T-helper 2 cell treated with Interferon-gamma antibody and Interleukin-4, amounts not matched to agents 5 μg/mL and 100 μg/mL, for 36 hours (primary cell): ENCODE results near the gene GDF15.
A peak's percentile ranks its signal among the peaks of the same experiment; 100 is the strongest.

ENCODE experiments used
- DNase-seq: peaks from one replicate; pipeline ENCODE4 v3.0.0; 2021; ENCODE audit warnings: low spot score
- H3K27ac Mint-ChIP-seq: one replicate; pipeline ENCODE4 v1.8.0; 2021; ENCODE audit warnings: mild to moderate bottlenecking, mixed read lengths
- H3K27me3 Mint-ChIP-seq: one replicate; pipeline ENCODE4 v1.8.0; 2021; ENCODE audit warnings: low read depth, mixed read lengths
- H3K36me3 Mint-ChIP-seq: one replicate; pipeline ENCODE4 v1.8.0; 2021; ENCODE audit warnings: low read depth, mixed read lengths
- H3K4me1 Mint-ChIP-seq: one replicate; pipeline ENCODE4 v1.8.0; 2021; ENCODE audit warnings: low read depth, mixed read lengths
- H3K4me3 Mint-ChIP-seq: one replicate; pipeline ENCODE4 v1.8.0; 2022; ENCODE audit warnings: mild to moderate bottlenecking, moderate library complexity, mixed read lengths
- H3K9me3 Mint-ChIP-seq: one replicate; pipeline ENCODE4 v1.8.0; 2021; ENCODE audit warnings: mixed read lengths

Gene GDF15

GRCh38 chr19:18414504-18415177 is 28.7 kb downstream of the GDF15 start:
- Mint-ChIP-seq H3K27me3 (no peaks in the 10 kb centered on the region), H3K9me3 (no peaks in the 10 kb centered on the region), H3K4me1 (peaks cover 43% of the 10 kb centered on the region), H3K36me3 (no peaks in the 10 kb centered on the region), H3K4me3 (peak overlapping the region; percentile 36), H3K27ac (peak overlapping the region; percentile 82)
- no peak for DNase-seq

- Mint-ChIP-seq H3K36me3 (peaks cover 2% of the 10 kb centered on the region), H3K4me3 (peak overlapping the region; percentile 73), H3K9me3 (no peaks in the 10 kb centered on the region), H3K27ac (peak overlapping the region; percentile 82), H3K27me3 (no peaks in the 10 kb centered on the region), H3K4me1 (peaks cover 45% of the 10 kb centered on the region)
- DNase-seq: no peak
Measured at GRCh38 chr19:18415178-18415867, 29.4 kb downstream of the GDF15 start.

GRCh38 chr19:18416778-18417249 is 30.9 kb downstream of the GDF15 start:
- Mint-ChIP-seq H3K27me3 (no peaks in the 10 kb centered on the region), H3K27ac (peak overlapping the region; percentile 92), H3K9me3 (no peaks in the 10 kb centered on the region), H3K4me1 (peaks cover 52% of the 10 kb centered on the region), H3K4me3 (peak overlapping the region; percentile 83), H3K36me3 (peaks cover 3% of the 10 kb centered on the region)
- DNase-seq: peak; percentile 65

GRCh38 chr19:18417250-18418028 is 31.5 kb downstream of the GDF15 start:
- H3K9me3 Mint-ChIP-seq: no peaks in the 10 kb centered on the region
- peak overlapping the region; percentile 92 for H3K27ac Mint-ChIP-seq
- peaks cover 57% of the 10 kb centered on the region for H3K4me1 Mint-ChIP-seq
- no peaks in the 10 kb centered on the region for H3K27me3 Mint-ChIP-seq
- H3K4me3 Mint-ChIP-seq: peak overlapping the region; percentile 83
- peak; percentile 61 for DNase-seq
- peaks cover 4% of the 10 kb centered on the region for H3K36me3 Mint-ChIP-seq

- Mint-ChIP-seq H3K4me3 (peak overlapping the region; percentile 81), H3K36me3 (peaks cover 10% of the 10 kb centered on the region), H3K27ac (peak overlapping the region; percentile 88), H3K4me1 (peaks cover 63% of the 10 kb centered on the region), H3K27me3 (no peaks in the 10 kb centered on the region), H3K9me3 (no peaks in the 10 kb centered on the region)
- DNase-seq: no peak
Measured at GRCh38 chr19:18418029-18418482, 32.1 kb downstream of the GDF15 start.

- no peak for DNase-seq
- Mint-ChIP-seq H3K36me3 (peaks cover 12% of the 10 kb centered on the region), H3K9me3 (no peaks in the 10 kb centered on the region), H3K4me3 (peak overlapping the region; percentile 81), H3K4me1 (peaks cover 66% of the 10 kb centered on the region), H3K27me3 (no peaks in the 10 kb centered on the region), H3K27ac (peak overlapping the region; percentile 88)
Measured at GRCh38 chr19:18418483-18419194, 32.7 kb downstream of the GDF15 start.

- Mint-ChIP-seq H3K36me3 (peaks cover 12% of the 10 kb centered on the region), H3K27me3 (no peaks in the 10 kb centered on the region), H3K4me1 (peaks cover 66% of the 10 kb centered on the region), H3K27ac (peak within 1 kb of the TSS; percentile 94), H3K4me3 (peak within 1 kb of the TSS; percentile 98), H3K9me3 (no peaks in the 10 kb centered on the region)
- peak; percentile 84 for DNase-seq
Measured at GRCh38 chr19:18419195-18419698, 33.3 kb downstream of the GDF15 start, which contains the start of gene SSBP4. SSBP4 (plus strand) TSS chr19:18419398; CDS start chr19:18419649, 251 bp downstream.

- DNase-seq: peak; percentile 38
- Mint-ChIP-seq H3K36me3 (peaks cover 12% of the 10 kb centered on the region), H3K27me3 (no peaks in the 10 kb centered on the region), H3K4me1 (peaks cover 64% of the 10 kb centered on the region), H3K27ac (peak overlapping the region; percentile 94), H3K9me3 (no peaks in the 10 kb centered on the region), H3K4me3 (peak overlapping the region; percentile 98)
Measured at GRCh38 chr19:18419699-18420460, 33.9 kb downstream of the GDF15 start.

- Mint-ChIP-seq H3K27me3 (no peaks in the 10 kb centered on the region), H3K27ac (peak overlapping the region; percentile 94), H3K4me1 (peaks cover 61% of the 10 kb centered on the region), H3K36me3 (peaks cover 14% of the 10 kb centered on the region), H3K9me3 (no peaks in the 10 kb centered on the region), H3K4me3 (peak overlapping the region; percentile 98)
- no peak for DNase-seq
Measured at GRCh38 chr19:18420930-18421329, 35.0 kb downstream of the GDF15 start.

- peaks cover 59% of the 10 kb centered on the region for H3K4me1 Mint-ChIP-seq
- peak overlapping the region; percentile 94 for H3K27ac Mint-ChIP-seq
- H3K4me3 Mint-ChIP-seq: peak overlapping the region; percentile 98
- DNase-seq: no peak
- peaks cover 14% of the 10 kb centered on the region for H3K36me3 Mint-ChIP-seq
- no peaks in the 10 kb centered on the region for H3K9me3 Mint-ChIP-seq
- H3K27me3 Mint-ChIP-seq: no peaks in the 10 kb centered on the region
Measured at GRCh38 chr19:18421371-18421959, 35.5 kb downstream of the GDF15 start.

GRCh38 chr19:18422530-18423191 is 36.7 kb downstream of the GDF15 start:
- H3K9me3 Mint-ChIP-seq: no peaks in the 10 kb centered on the region
- H3K27me3 Mint-ChIP-seq: no peaks in the 10 kb centered on the region
- H3K27ac Mint-ChIP-seq: peak overlapping the region; percentile 94
- H3K36me3 Mint-ChIP-seq: peaks cover 14% of the 10 kb centered on the region
- peak overlapping the region; percentile 98 for H3K4me3 Mint-ChIP-seq
- peak; percentile 35 for DNase-seq
- peaks cover 50% of the 10 kb centered on the region for H3K4me1 Mint-ChIP-seq
